Activated CD4-positive, CD25-positive, alpha-beta regulatory T cell treated with anti-CD3 and anti-CD28 coated beads, Interleukin-2, amount 50 U/mL, for 72 hours (primary cell): ENCODE results near the gene PARD3.
A peak's percentile ranks its signal among the peaks of the same experiment; 100 is the strongest.

Source experiments
- DNase-seq: peaks from one replicate; pipeline ENCODE4 v3.0.0; 2021

Gene PARD3

DNA sequence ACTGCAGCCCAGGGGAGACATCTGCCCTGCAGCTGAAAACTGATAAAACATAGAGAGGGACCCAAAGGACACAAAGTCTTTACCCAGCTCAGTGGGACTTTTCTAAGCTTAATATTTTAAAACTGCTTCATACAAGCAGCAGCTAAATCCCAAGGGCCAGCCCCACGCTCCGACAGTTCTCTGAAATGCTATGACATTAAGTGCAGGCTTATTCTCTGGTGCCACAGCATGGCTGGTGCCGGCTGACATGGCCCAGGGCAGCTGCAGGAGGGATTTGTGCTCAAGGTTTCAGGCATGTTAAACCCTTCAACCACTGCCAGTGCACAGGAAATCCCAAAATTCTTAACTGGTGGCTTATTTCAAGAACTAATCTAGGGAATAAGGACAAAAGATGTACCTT is 170.9 kb downstream of the PARD3 start:
- no peak for DNase-seq

DNA sequence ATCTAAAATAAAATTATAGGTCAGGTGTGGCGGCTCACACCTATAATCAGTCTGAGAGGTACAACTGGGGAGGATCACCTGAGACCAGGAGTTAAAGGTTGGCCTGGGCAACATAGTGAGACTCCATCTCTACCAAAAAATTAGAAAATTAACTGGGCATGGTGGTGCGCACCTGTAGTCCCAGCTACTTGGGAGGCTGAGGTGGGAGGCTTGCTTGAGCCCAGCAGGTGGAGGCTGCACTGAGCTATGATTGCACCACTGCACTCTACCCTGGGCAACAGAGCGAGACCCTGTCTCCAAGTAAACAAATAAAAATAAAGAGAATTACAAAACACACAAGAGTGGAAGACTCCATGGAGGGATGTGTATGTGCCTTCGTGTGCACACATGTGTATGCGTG is 171.5 kb downstream of the PARD3 start:
- DNase-seq: no peak

DNA sequence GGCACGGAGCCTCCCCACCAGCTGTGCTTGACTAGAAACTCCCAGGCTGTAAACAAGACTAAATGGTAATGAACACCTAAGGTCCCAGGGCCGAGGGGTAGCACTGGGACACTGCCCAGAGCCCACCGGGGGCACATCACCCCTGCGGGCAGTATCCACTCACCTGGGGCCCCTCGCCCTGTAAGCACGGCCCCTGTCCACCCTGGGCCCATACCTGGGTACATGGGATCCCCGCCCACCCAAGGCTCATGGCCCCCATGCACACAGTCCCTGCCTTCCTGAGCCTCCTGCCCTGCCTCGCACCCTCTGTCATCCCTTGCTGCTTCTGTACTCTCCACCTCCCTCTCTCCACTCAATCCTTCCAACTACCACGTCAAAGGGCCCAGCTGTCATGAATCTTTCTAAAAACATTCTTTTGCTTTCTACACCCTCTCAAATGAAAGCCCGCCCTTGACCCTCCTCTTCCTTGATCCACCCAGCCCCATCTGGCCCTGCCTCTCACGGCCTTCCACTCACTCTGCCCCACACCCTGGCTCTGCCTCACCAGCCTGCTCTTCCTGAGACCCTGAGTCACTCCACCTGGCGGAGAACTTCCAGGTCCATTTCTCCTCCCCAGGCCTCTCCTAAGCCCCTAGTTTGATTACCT is 173.1 kb downstream of the PARD3 start:
- DNase-seq: no peak

DNA sequence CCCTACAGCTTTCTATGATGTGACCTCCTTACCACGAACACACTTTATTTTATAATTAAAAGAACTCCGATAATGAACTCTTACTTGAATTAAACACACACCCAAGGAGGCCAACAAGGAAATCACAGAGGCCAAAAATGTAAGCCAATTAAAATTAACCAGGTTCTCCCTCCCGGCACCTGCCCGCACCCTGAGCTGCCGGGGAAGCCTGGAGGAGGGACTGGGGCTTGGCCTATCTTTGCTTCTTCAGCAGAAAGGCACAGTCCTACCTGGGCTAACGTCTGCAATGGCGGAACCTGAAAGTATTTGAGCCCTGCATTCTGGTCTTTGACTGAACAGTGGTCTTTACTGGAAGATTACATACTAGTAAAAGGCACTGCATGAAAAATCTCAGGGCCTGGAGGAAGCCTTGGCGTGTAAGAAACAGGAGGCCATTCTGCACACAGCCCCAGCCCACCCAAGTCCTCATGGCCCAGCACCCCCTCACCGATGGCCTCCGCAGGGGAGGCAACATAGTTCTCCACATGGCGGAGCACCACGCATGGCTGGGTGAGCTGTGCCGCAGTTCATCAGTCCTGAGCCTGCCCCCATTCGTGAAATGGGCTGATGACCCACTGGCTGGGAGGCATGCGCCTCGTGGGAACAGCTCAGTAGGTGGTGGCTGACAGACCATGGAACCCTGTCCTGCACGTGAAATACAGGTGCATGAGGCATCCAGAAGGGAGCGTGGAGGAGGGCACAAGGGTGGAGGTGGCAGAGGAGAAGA is 173.8 kb downstream of the PARD3 start:
- DNase-seq: no peak

DNA sequence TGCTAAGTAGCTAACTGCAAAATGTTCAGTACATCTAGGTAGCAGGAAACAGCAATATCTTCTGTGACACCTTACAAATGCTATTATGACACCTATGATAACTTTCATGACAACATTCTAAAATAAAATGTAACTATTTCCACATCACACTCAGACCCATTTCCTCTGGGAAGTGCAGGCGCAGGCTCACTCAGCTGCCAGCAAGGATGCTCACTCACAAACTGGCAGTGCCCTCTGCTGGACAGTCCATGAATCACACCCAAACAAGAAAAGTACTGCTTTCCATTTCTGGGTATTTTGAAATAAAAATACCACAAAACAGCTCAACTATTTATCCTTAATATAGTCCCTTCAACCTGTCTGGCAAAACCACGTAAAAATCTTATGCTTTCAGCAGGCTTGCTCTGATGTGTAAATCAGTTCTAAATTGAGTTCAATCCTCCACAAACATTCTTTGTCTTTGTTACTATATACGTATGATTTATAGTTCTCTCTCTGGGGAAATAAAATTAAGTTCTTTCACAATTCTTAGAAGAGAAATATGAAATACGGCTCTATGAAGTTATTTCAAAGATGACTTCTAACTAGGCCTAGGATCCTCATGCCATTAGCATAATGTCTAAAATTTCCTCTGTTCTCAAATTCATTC is 176.6 kb downstream of the PARD3 start:
- peak; percentile 66 for DNase-seq

- DNase-seq: peak; percentile 74
These were observed 177.6 kb downstream of the PARD3 start for GRCh38 chr10:34637418-34637911.

- DNase-seq: no peak
These were observed 180.0 kb downstream of the PARD3 start for GRCh38 chr10:34635111-34635510.

DNA sequence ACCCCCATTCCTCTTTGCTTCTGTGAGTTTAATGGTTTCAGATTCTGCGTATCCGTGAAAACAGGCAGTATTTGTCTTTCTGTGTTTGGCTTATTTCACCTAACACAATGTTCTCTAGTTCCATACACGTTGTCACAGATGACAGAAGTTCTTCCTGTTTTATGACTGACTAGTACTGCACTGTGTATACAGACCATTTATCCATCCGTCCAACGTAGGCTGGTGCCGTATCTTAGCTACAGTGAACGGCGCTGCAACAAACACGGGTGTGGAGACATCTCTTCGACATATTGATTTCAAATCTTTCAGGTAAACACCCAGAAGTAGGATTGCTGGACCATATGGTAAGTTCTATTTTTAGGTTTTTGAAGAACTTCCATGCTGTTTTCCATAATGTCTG is 181.7 kb downstream of the PARD3 start:
- no peak for DNase-seq

- DNase-seq: no peak
These were observed 186.0 kb downstream of the PARD3 start for GRCh38 chr10:34629084-34629483.

- DNase-seq: no peak
These were observed 186.8 kb downstream of the PARD3 start for GRCh38 chr10:34628174-34628796.

- DNase-seq: no peak
These were observed 187.4 kb downstream of the PARD3 start for GRCh38 chr10:34627741-34628140.

GRCh38 chr10:34627331-34627730 is 187.8 kb downstream of the PARD3 start:
- DNase-seq: no peak

DNA sequence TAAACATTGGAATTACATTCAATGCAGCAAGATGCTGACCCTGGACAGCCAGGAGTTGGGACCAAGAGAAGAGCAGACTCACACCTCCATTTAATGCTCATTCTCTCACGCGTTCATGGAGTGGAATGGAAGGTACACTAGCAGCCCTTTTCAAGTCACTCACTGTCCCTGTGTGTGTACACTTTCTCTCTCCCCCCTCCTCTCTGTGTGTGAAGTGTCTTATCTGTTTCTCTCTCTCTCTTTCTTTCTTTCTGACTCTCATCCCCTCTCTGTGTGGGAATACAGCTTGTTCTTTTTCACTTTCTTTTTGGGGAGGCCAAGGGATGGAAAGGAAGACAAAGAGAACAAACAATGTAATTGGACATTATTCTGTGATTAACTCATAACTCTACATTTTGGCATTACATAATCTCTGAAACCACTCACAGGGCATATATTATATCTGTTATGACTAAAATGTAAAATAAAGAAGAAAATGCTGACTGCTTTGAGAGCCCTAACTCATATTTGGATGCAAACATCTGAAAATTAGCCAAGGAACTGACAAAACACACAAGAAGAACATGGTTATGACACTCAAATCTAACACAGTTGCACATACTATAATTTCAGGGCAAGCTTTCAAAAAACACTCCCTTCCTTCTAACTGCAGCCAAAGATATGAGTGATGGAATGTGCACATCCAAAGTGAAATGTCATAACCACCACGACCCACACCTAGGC is 188.8 kb downstream of the PARD3 start:
- no peak for DNase-seq

GRCh38 chr10:34624323-34625153 is 190.6 kb downstream of the PARD3 start:
- no peak for DNase-seq

DNA sequence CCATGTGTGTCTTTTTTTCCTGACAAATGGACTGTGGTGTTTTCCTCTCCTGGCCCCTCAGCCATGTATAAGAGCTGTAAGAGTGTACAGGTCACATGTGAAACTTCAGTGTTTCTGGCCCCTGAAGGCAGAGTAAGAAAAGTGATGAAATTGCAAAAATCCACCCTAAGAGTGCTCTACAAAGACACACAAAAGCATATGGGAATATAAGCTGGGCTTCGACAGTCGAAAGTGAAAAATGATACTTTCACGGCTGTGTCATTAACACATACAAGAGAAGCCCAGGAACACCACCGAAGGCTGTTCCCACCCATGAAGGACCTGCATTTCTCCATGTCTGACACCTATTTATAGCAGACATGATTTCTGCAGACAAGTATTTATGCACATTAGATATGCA is 192.2 kb downstream of the PARD3 start:
- no peak for DNase-seq

- no peak for DNase-seq
These were observed 196.5 kb downstream of the PARD3 start for GRCh38 chr10:34618611-34619010.

DNA sequence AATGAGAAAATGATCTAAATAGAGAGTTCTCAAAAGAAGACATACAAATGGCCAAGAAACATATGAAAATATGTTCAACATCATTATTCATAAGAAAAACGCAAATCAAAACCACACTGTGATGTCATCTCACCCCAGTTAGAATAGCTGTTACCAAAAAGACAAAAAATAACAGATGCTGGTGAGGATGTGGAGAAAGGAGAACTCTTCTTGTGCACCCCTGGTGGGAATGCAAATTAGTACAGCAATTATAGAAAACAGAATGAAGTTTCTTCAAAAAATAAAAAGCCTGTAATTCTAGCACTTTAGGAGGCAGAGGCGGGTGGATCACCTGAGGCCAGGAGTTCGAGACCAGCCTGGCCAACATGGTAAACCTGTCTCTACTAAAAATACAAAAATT is 199.3 kb downstream of the PARD3 start:
- DNase-seq: no peak

- DNase-seq: no peak
These were observed 201.6 kb downstream of the PARD3 start for GRCh38 chr10:34613491-34613890.

- no peak for DNase-seq
These were observed 202.2 kb downstream of the PARD3 start for GRCh38 chr10:34612938-34613337.

- no peak for DNase-seq
These were observed 202.7 kb downstream of the PARD3 start for GRCh38 chr10:34612446-34612845.

DNA sequence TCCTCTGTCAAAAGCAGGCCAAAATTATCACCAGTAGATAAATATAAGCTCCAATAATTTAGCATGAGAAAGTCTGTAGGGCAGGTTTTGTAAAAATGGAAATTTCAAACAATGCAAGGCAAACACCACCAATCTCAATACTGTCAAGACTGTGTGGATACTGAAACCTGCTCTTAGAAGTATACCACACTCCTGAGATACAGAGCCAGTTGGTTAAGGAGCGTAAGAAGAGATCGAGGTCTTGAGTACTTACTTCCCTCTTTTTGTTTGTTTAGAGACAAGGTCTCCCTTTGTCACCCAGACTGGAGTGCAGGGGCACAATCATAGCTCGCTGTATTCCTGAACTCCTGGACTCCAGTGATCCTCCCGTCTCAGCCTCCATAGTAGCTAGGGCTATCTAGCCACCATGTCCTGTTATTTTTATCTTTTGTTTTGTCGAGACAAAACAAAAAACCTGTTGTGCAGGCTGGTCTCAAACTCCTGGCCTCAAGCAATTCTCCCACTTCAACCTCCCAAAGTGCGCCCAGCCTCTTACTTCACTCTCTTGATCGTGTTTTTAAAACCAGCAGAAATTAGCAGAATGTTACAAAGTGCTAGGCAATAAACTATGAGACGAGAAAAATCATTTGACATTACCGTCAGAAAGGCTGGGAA is 205.7 kb downstream of the PARD3 start:
- no peak for DNase-seq
